Uterus (tissue), 4 donors: Measurements from ENCODE around the gene HMOX2. TPM values are rescaled to one million over a fixed set of nuclear protein-coding genes. Genes with fewer than 3 reads are reported as not detected.

Source experiments
- DNase-seq, 2 donors: peaks; one replicate each; pipeline ENCODE4 v3.0.0-alpha.2; 2019 to 2020
- H3K27ac ChIP-seq, 2 donors: fragments of 200-600 bp; sonication (generic); 1 replicate in 1 of 2; 2 replicates in 1 of 2; pipeline ENCODE4 v1.5.1; 2016 to 2018
- H3K27me3 ChIP-seq, 2 donors: fragments of 200-600 bp; sonication (generic); one replicate each; pipeline ENCODE4 v1.5.1; 2018 to 2019; ENCODE audit warnings: control low read depth in 1 of 2
- H3K36me3 ChIP-seq, 2 donors: fragments of 200-600 bp; sonication (generic); one replicate each; pipeline ENCODE4 v1.5.1; 2019; ENCODE audit warnings: control low read depth in 1 of 2
- H3K4me1 ChIP-seq, 2 donors: fragments of 200-600 bp; sonication (generic); one replicate each; pipeline ENCODE4 v1.5.1; 2018 to 2019; ENCODE audit warnings: control low read depth in 1 of 2
- H3K4me3 ChIP-seq, 2 donors: fragments of 200-600 bp; sonication (generic); 1 replicate in 1 of 2; 2 replicates in 1 of 2; pipeline ENCODE4 v1.5.1; 2018 to 2019; ENCODE audit warnings: mild to moderate bottlenecking in 1 of 2
- H3K9me3 ChIP-seq, 2 donors: fragments of 200-600 bp; sonication (generic); one replicate each; pipeline ENCODE4 v1.5.1; 2019; ENCODE audit warnings: control low read depth in 1 of 2
- CTCF ChIP-seq, 4 experiments: fragments of 200-600 bp in 2 of 4; fragments of 450-650 bp in 2 of 4; sonication (generic) in 2 of 4; IDR thresholded peaks; one replicate each; pipeline ENCODE4 v1.5.1; 2016 to 2019; ENCODE audit warnings: antibody characterized with exemption in 4 of 4, mild to moderate bottlenecking in 2 of 4, moderate library complexity in 1 of 4
- POLR2A ChIP-seq, 2 donors: fragments of 450-650 bp; IDR thresholded peaks; one replicate each; pipeline ENCODE4 v1.6.1; 2016; ENCODE audit warnings: antibody characterized with exemption in 2 of 2, mild to moderate bottlenecking in 1 of 2, moderate library complexity in 1 of 2
- intact Hi-C: fragments of 100-400 bp; cut with DNase I; formaldehyde crosslinking; loops from one replicate; pipeline ENCODE4 v1.15.1; 2023; ENCODE audit warnings: low total_unique reads
- total RNA-seq, 4 donors: library from RNA; depleted of rRNA in 3 of 4; stranded (reverse); fragments of >200 nt in 3 of 4; gene quantifications; one replicate each; pipeline versions ENCODE4 v1.1.0 to v1.2.4, GENCODE V29; 2014 to 2023
- donor health status: DM: yes; HTN: yes; CAD: no.

HMOX2 gene
- total RNA-seq, 4 donors from 2014 or later: 13.2 to 43.1 (median 34.1) TPM

DNA sequence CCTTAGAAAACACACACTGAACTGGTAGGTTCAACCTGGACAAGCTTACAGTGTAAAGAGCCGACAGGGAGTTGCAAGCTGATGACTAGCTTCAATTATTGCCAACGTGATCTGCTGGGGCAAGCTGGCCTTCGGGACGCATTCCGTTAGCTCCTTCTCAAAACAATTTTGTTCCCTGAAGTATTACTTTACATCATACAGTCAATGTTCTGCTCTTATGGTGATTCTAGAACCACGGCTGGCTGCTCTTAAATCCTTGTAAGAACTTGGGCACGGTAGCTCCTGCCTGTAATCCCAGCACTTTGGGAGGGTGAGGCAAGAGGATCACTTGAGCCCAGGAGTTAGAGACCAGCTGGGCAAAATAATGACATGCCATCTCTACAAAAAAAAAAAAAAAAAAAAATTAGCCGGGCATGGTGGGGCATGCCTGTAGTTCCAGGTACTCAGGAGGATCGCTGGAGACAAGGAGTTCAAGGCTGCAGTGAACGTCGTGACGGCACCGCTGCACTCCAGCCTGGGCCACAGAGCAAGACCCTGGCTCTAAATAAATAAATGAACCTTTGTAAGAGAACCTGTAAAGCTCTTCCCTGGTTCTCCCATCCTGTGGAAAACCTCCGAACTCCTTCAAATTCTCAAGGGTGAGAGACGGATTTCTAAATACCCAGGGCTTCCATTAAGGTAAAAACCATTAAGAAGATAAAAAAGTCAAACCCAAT is 60.4 kb downstream of the HMOX2 start:
- Histone ChIP-seq H3K36me3 (no peaks in the 10 kb centered on the region), H3K27ac (peak overlapping the region in 1 of 2 donors; percentile 89), H3K27me3 (no peaks in the 10 kb centered on the region), H3K4me1 (no peaks in the 10 kb centered on the region), H3K4me3 (no peak overlapping the region), H3K9me3 (no peaks in the 10 kb centered on the region)
- TF ChIP-seq CTCF (IDR thresholded peaks at IDR 0.05): no peak
- TF ChIP-seq POLR2A (IDR thresholded peaks at IDR 0.05): no peak
- DNase-seq: no peak
- intact Hi-C loops: no loop called here

GRCh38 chr16:4537376-4538343 is 61.5 kb downstream of the HMOX2 start:
- Histone ChIP-seq H3K27me3 (no peaks in the 10 kb centered on the region), H3K4me3 (peak overlapping the region; percentile 60 to 83), H3K9me3 (no peaks in the 10 kb centered on the region), H3K4me1 (no peaks in the 10 kb centered on the region), H3K27ac (peak overlapping the region; percentile 89 to 91), H3K36me3 (no peaks in the 10 kb centered on the region)
- no peak for TF ChIP-seq CTCF (IDR thresholded peaks at IDR 0.05)
- no peak for TF ChIP-seq POLR2A (IDR thresholded peaks at IDR 0.05)
- peak in 1 of 2 donors; percentile 44 for DNase-seq
- intact Hi-C loops: no loop called here

DNA sequence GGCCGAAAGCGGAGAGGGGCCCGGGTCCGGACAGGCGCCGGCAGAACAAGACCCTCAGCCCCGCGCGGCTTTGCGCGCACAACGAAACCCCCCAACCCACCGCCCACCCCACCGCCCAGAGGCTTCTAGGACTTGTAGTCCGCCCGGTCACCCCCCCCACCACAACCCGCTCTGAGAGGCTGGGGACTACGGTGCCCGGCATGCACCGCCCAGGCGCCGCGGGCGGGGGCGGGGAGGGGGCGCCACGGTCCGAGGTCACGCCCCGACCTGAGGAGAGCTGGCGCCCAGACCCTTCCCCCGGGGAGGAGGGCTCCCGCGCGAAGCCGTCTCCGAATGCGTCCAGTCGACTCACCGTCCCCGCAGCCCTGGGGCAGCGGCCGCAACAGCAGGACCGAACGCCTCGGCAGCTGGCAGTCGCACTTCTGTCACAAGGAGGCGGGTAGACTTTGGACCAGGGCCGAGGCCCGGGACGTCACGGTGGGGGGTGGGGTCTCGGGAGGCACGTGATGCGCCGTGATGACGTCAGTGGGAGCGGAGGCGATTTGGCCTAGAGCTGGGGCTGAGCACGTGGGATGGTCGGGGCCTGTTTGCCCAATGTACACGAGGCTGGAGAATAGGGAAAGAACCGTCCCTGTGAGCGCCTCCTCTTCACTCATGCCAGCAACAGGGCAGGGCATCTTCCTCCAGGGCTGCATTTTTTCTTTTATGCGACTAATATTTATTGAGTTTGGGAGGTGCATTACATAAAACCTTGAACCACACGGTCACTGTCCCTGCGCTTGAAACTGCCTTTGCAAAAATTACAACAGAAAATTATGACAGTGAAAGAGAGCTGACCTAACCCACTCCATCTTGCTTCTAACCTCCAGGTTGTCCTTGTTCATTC is 62.4 kb downstream of the HMOX2 start, which contains the start of gene CDIP1:
TSS of gene CDIP1 (minus strand) at position 424 of the 886 bp plus-strand sequence. CDS start 24,643 bp downstream, outside the sequence.
- intact Hi-C loops: no loop called here

GRCh38 chr16:4539716-4540284 is 63.6 kb downstream of the HMOX2 start:
- no peak overlapping the region for H3K4me3 ChIP-seq
- no peak for DNase-seq
- H3K27ac ChIP-seq: no peak overlapping the region
- intact Hi-C loops: no loop called here
- H3K27me3 ChIP-seq: no peaks in the 10 kb centered on the region
- no peaks in the 10 kb centered on the region for H3K36me3 ChIP-seq
- TF ChIP-seq POLR2A (IDR thresholded peaks at IDR 0.05) (no peak), CTCF (IDR thresholded peaks at IDR 0.05) (no peak)
- no peaks in the 10 kb centered on the region for H3K4me1 ChIP-seq
- no peaks in the 10 kb centered on the region for H3K9me3 ChIP-seq

More for the DNA sequence above, 62.4 kb downstream of the HMOX2 start, which contains the start of gene CDIP1:
- Histone ChIP-seq H3K4me3 (peak within 1 kb of the TSS; percentile 60 to 83), H3K4me1 (no peaks in the 10 kb centered on the region), H3K27ac (peak within 1 kb of the TSS; percentile 89 to 91), H3K36me3 (no peaks in the 10 kb centered on the region), H3K9me3 (no peaks in the 10 kb centered on the region), H3K27me3 (no peaks in the 10 kb centered on the region)
- TF ChIP-seq POLR2A (IDR thresholded peaks at IDR 0.05) (peak; percentile 92 to 96), CTCF (IDR thresholded peaks at IDR 0.05) (peak in 2 of 4 experiments; percentile 20 to 51)
- DNase-seq: peak; percentile 97
